Measurements from ENCODE around the gene OXLD1. TPM values are rescaled to one million over a fixed set of nuclear protein-coding genes. Genes with fewer than 3 reads are reported as not detected.

Gene OXLD1
- total RNA-seq, 5 donors from 2014 or later (not counting 1 experiment from before 2014, with no cell fraction given): 34.1 to 93.3 (median 68.1) TPM

- peaks cover 11 to 30% of the 10 kb centered on the region in 2 donors for H3K36me3 ChIP-seq (ENCODE audit: control insufficient read depth in 2 of 2, extremely low read depth in 1 of 2, insufficient read depth in 1 of 2, low read length in 1 of 2)
- under 1% methylated on average over 109 of the region's 112 CpGs for WGBS (ENCODE audit: insufficient coverage)
These were observed 17.4 kb upstream of the OXLD1 start, which contains the start of the genes ARL16 and HGS for GRCh38 chr17:81683584-81684441. ARL16 (minus strand) TSS chr17:81683797; CDS start chr17:81683753, 44 bp downstream. HGS (plus strand) TSS chr17:81684011; CDS start chr17:81684067, 56 bp downstream.

GRCh38 chr17:81683208-81683583 is 16.8 kb upstream of the OXLD1 start:
- ChIA-PET POLR2A (interaction anchor here (0.5 to 1.6 kb wide), 5 partner anchors 12 to 339 kb away, joined by 3 to 4 read pairs (median 3); partner anchors contain the start of gene CENPX (in 1 of the 2)), CTCF (interaction anchor here in 1 of 2 donors (0.5 to 1.1 kb wide), 2 partner anchors 23 to 33 kb away, joined by 3 to 7 read pairs; no protein-coding TSS in a partner anchor)
- Mint-ChIP-seq H3K36me3 (peaks cover 16% of the 10 kb centered on the region), H3K9me3 (no peaks in the 10 kb centered on the region), H3K4me1 (peaks cover 39 to 45% (median 40%) of the 10 kb centered on the region in 3 donors), H3K27ac (peak overlapping the region; percentile 19 to 22), H3K4me3 (peak overlapping the region; percentile 90 to 98 (median 92)), H3K27me3 (no peaks in the 10 kb centered on the region)
- Histone ChIP-seq H3K4me3 (ENCODE audit: control insufficient read depth in 1 of 2, extremely low read depth in 1 of 2, low read length in 1 of 2) (peak overlapping the region; percentile 71 to 97), H3K9me3 (no peaks in the 10 kb centered on the region), H3K27ac (ENCODE audit: low read length) (peak overlapping the region; percentile 35), H3K27me3 (replicated peaks in 1 of 2; ENCODE audit: control insufficient read depth in 2 of 2, extremely low read depth in 1 of 2, insufficient read depth in 2 of 2, low read length in 1 of 2) (no peaks in the 10 kb centered on the region), H3K4me1 (ENCODE audit: control insufficient read depth in 1 of 2, extremely low read depth in 1 of 2, insufficient read depth in 2 of 2, low read length in 2 of 2) (peaks cover 9 to 41% of the 10 kb centered on the region in 2 experiments), H3K36me3 (ENCODE audit: control insufficient read depth in 2 of 2, extremely low read depth in 1 of 2, insufficient read depth in 1 of 2, low read length in 1 of 2) (peaks cover 8 to 24% of the 10 kb centered on the region in 2 donors)
- peak in 1 of 35 experiments; percentile 20 for DNase-seq
- WGBS (ENCODE audit: insufficient coverage): under 1% methylated on average over 30 of the region's 37 CpGs
- peak; percentile 24 to 33 (median 25) for ATAC-seq (replicated peaks in 1 of 4)

More at GRCh38 chr17:81683584-81684441, 17.4 kb upstream of the OXLD1 start, which contains the start of the genes ARL16 and HGS:
- Mint-ChIP-seq H3K4me1 (peaks cover 39 to 48% (median 40%) of the 10 kb centered on the region in 3 donors), H3K9me3 (no peaks in the 10 kb centered on the region), H3K27me3 (no peaks in the 10 kb centered on the region), H3K27ac (peak within 1 kb of the TSS; percentile 95 to 96), H3K4me3 (peak within 1 kb of the TSS; percentile 90 to 98 (median 92)), H3K36me3 (peaks cover 19% of the 10 kb centered on the region)
- peaks cover 9 to 44% of the 10 kb centered on the region in 2 experiments for H3K4me1 ChIP-seq (ENCODE audit: control insufficient read depth in 1 of 2, extremely low read depth in 1 of 2, insufficient read depth in 2 of 2, low read length in 2 of 2)
- CTCF ChIA-PET: interaction anchor here in 1 of 2 donors (0.5 to 1.1 kb wide), 2 partner anchors 23 to 33 kb away, joined by 3 to 7 read pairs; no protein-coding TSS in a partner anchor
- DNase-seq (peak; percentile 92 to 99 (median 97)), ATAC-seq (replicated peaks in 1 of 4) (peak; percentile 98)
- POLR2A ChIA-PET: interaction anchor here (0.6 to 1.6 kb wide), 4 partner anchors 13 to 339 kb away, joined by 3 read pairs; partner anchors contain the start of gene CENPX (in 1 of the 2)
- no peaks in the 10 kb centered on the region for H3K9me3 ChIP-seq
- peak within 1 kb of the TSS; percentile 35 for H3K27ac ChIP-seq (ENCODE audit: low read length)
- H3K4me3 ChIP-seq (ENCODE audit: control insufficient read depth in 1 of 2, extremely low read depth in 1 of 2, low read length in 1 of 2): peak within 1 kb of the TSS; percentile 88 to 97
- H3K27me3 ChIP-seq (replicated peaks in 1 of 2; ENCODE audit: control insufficient read depth in 2 of 2, extremely low read depth in 1 of 2, insufficient read depth in 2 of 2, low read length in 1 of 2): no peaks in the 10 kb centered on the region

- Histone ChIP-seq H3K36me3 (ENCODE audit: control insufficient read depth in 2 of 2, extremely low read depth in 1 of 2, insufficient read depth in 1 of 2, low read length in 1 of 2) (peaks cover 8 to 20% of the 10 kb centered on the region in 2 donors), H3K4me1 (ENCODE audit: control insufficient read depth in 1 of 2, extremely low read depth in 1 of 2, insufficient read depth in 2 of 2, low read length in 2 of 2) (peaks cover 9 to 41% of the 10 kb centered on the region in 2 experiments), H3K9me3 (no peaks in the 10 kb centered on the region), H3K4me3 (ENCODE audit: control insufficient read depth in 1 of 2, extremely low read depth in 1 of 2, low read length in 1 of 2) (peak overlapping the region; percentile 71 to 97), H3K27ac (ENCODE audit: low read length) (no peak overlapping the region), H3K27me3 (replicated peaks in 1 of 2; ENCODE audit: control insufficient read depth in 2 of 2, extremely low read depth in 1 of 2, insufficient read depth in 2 of 2, low read length in 1 of 2) (no peaks in the 10 kb centered on the region)
- ChIA-PET CTCF (interaction anchor here in 1 of 2 donors (1.1 kb wide), 1 partner anchor 22 kb away, joined by 3 read pairs; no protein-coding TSS in a partner anchor), POLR2A (interaction anchor here (0.5 to 1.6 kb wide), 3 partner anchors 12 to 340 kb away, joined by 3 to 4 read pairs (median 3); partner anchors contain the start of gene CENPX (in 1 of the 2))
- Mint-ChIP-seq H3K27ac (peak overlapping the region; percentile 19 to 22), H3K27me3 (no peaks in the 10 kb centered on the region), H3K36me3 (peaks cover 16% of the 10 kb centered on the region), H3K4me3 (peak overlapping the region; percentile 90 to 98 (median 92)), H3K9me3 (no peaks in the 10 kb centered on the region), H3K4me1 (peaks cover 39 to 46% (median 40%) of the 10 kb centered on the region in 3 donors)
- no peak for ATAC-seq (replicated peaks in 1 of 4)
- 47% methylated on average over 19 of the region's 19 CpGs for WGBS (ENCODE audit: insufficient coverage)
- DNase-seq: no peak
These were observed 16.3 kb upstream of the OXLD1 start for GRCh38 chr17:81682565-81683207.

GRCh38 chr17:81681672-81682071 is 15.3 kb upstream of the OXLD1 start:
- no peaks in the 10 kb centered on the region for H3K9me3 ChIP-seq
- no peaks in the 10 kb centered on the region for H3K27me3 ChIP-seq (replicated peaks in 1 of 2; ENCODE audit: control insufficient read depth in 2 of 2, extremely low read depth in 1 of 2, insufficient read depth in 2 of 2, low read length in 1 of 2)
- H3K4me3 Mint-ChIP-seq: peak overlapping the region in 1 of 3 donors; percentile 92
- peaks cover 9 to 38% of the 10 kb centered on the region in 2 experiments for H3K4me1 ChIP-seq (ENCODE audit: control insufficient read depth in 1 of 2, extremely low read depth in 1 of 2, insufficient read depth in 2 of 2, low read length in 2 of 2)
- no peaks in the 10 kb centered on the region for H3K9me3 Mint-ChIP-seq
- H3K4me3 ChIP-seq (ENCODE audit: control insufficient read depth in 1 of 2, extremely low read depth in 1 of 2, low read length in 1 of 2): no peak overlapping the region
- 93% methylated on average over 12 of the region's 17 CpGs for WGBS (ENCODE audit: insufficient coverage)
- peaks cover 31 to 38% (median 33%) of the 10 kb centered on the region in 3 donors for H3K4me1 Mint-ChIP-seq
- H3K36me3 Mint-ChIP-seq: peaks cover 7% of the 10 kb centered on the region
- H3K27ac Mint-ChIP-seq: no peak overlapping the region
- CTCF ChIA-PET: no interaction called here
- POLR2A ChIA-PET: interaction anchor here in 1 of 2 donors (1.6 kb wide), 1 partner anchor 10 kb away, joined by 3 read pairs; no protein-coding TSS in a partner anchor
- H3K36me3 ChIP-seq (ENCODE audit: control insufficient read depth in 2 of 2, extremely low read depth in 1 of 2, insufficient read depth in 1 of 2, low read length in 1 of 2): peaks cover 1 to 11% of the 10 kb centered on the region in 2 donors
- DNase-seq (no peak), ATAC-seq (replicated peaks in 1 of 4) (no peak)
- no peaks in the 10 kb centered on the region for H3K27me3 Mint-ChIP-seq
- H3K27ac ChIP-seq (ENCODE audit: low read length): no peak overlapping the region

GRCh38 chr17:81680150-81680549 is 13.7 kb upstream of the OXLD1 start:
- 96% methylated on average over 9 of the region's 11 CpGs for WGBS (ENCODE audit: insufficient coverage)

More at GRCh38 chr17:81680150-81680549, 13.7 kb upstream of the OXLD1 start:
- Histone ChIP-seq H3K27ac (ENCODE audit: low read length) (no peak overlapping the region), H3K4me3 (ENCODE audit: control insufficient read depth in 1 of 2, extremely low read depth in 1 of 2, low read length in 1 of 2) (no peak overlapping the region), H3K27me3 (replicated peaks in 1 of 2; ENCODE audit: control insufficient read depth in 2 of 2, extremely low read depth in 1 of 2, insufficient read depth in 2 of 2, low read length in 1 of 2) (no peaks in the 10 kb centered on the region), H3K4me1 (ENCODE audit: control insufficient read depth in 1 of 2, extremely low read depth in 1 of 2, insufficient read depth in 2 of 2, low read length in 2 of 2) (peaks cover 7 to 27% of the 10 kb centered on the region in 2 experiments), H3K36me3 (ENCODE audit: control insufficient read depth in 2 of 2, extremely low read depth in 1 of 2, insufficient read depth in 1 of 2, low read length in 1 of 2) (peaks cover 0 to 3% of the 10 kb centered on the region in 2 donors), H3K9me3 (no peaks in the 10 kb centered on the region)
- no peaks in the 10 kb centered on the region for H3K27me3 Mint-ChIP-seq
- CTCF ChIA-PET: no interaction called here
- ATAC-seq (replicated peaks in 1 of 4): no peak
- peaks cover 3% of the 10 kb centered on the region for H3K36me3 Mint-ChIP-seq
- H3K4me3 Mint-ChIP-seq: no peak overlapping the region
- POLR2A ChIA-PET: no interaction called here
- H3K27ac Mint-ChIP-seq: no peak overlapping the region
- H3K9me3 Mint-ChIP-seq: no peaks in the 10 kb centered on the region
- H3K4me1 Mint-ChIP-seq: peaks cover 29 to 35% (median 33%) of the 10 kb centered on the region in 3 donors
- no peak for DNase-seq

Data from T-cell (primary cell).